Esophagus squamous epithelium (tissue), 5 donors: Measurements from ENCODE around the gene C8G. TPM values are rescaled to one million over a fixed set of nuclear protein-coding genes. Genes with fewer than 3 reads are reported as not detected.

Experiments used
- DNase-seq: peaks from one replicate; lab custom pipeline; 2025; lab: John Stamatoyannopoulos, UW
- H3K27ac ChIP-seq, 4 donors: fragments of 200-600 bp; sonication (generic); one replicate each; pipeline ENCODE4 v1.5.1; 2016 to 2019; ENCODE audit warnings: mild to moderate bottlenecking in 1 of 4
- H3K27me3 ChIP-seq, 4 donors: fragments of 200-600 bp; sonication (generic); 1 replicate in 3 of 4; 2 replicates in 1 of 4; pipeline versions ENCODE4 v1.5.1 to v1.6.0; 2017 to 2021; ENCODE audit warnings: antibody characterized with exemption in 1 of 4
- H3K36me3 ChIP-seq, 3 donors: fragments of 200-600 bp; sonication (generic); one replicate each; pipeline ENCODE4 v1.5.1; 2016 to 2019
- H3K4me1 ChIP-seq, 3 donors: fragments of 200-600 bp; sonication (generic); one replicate each; pipeline ENCODE4 v1.5.1; 2017 to 2019
- H3K4me3 ChIP-seq, 4 donors: fragments of 200-600 bp; sonication (generic); 1 replicate in 3 of 4; 2 replicates in 1 of 4; pipeline ENCODE4 v1.5.1; 2016 to 2019; ENCODE audit warnings: mild to moderate bottlenecking in 2 of 4, moderate library complexity in 1 of 4
- H3K9me3 ChIP-seq, 3 donors: fragments of 200-600 bp; sonication (generic); one replicate each; pipeline ENCODE4 v1.5.1; 2016 to 2019
- POLR2A ChIP-seq, 4 donors: fragments of 450-650 bp; IDR thresholded peaks; one replicate each; pipeline ENCODE4 v1.6.1; 2017; ENCODE audit warnings: antibody characterized with exemption in 4 of 4, mild to moderate bottlenecking in 4 of 4, moderate library complexity in 3 of 4
- WGBS, 2 donors: methylation state at CpG; one replicate each; pipeline ENCODE4 v1.1.5; 2018; 5-methylcytosine and 5-hydroxymethylcytosine counted together
- intact Hi-C: fragments of 100-400 bp; cut with DNase I; formaldehyde crosslinking; loops from one replicate; pipeline ENCODE4 v1.15.0; 2022
- total RNA-seq, 4 donors: library from RNA; depleted of rRNA; stranded (reverse); fragments of >200 nt; gene quantifications; one replicate each; pipeline ENCODE4 v1.1.0, GENCODE V29; 2016
- TF ChIP-seq, protein P1 (sequence below), 6 experiments: fragments of 450-650 bp in 4 of 6; fragments of 200-600 bp in 2 of 6; sonication (generic) in 2 of 6; IDR thresholded peaks; one replicate each; pipeline ENCODE4 v1.5.1; 2016 to 2019; ENCODE audit warnings: antibody characterized with exemption in 6 of 6, mild to moderate bottlenecking in 4 of 6, moderate library complexity in 4 of 6
- donor health status: DM: yes; HTN: yes; CAD: no.

The C8G gene
- total RNA-seq, 4 donors from 2014 or later = 1.6 TPM; not detected in 3

DNA sequence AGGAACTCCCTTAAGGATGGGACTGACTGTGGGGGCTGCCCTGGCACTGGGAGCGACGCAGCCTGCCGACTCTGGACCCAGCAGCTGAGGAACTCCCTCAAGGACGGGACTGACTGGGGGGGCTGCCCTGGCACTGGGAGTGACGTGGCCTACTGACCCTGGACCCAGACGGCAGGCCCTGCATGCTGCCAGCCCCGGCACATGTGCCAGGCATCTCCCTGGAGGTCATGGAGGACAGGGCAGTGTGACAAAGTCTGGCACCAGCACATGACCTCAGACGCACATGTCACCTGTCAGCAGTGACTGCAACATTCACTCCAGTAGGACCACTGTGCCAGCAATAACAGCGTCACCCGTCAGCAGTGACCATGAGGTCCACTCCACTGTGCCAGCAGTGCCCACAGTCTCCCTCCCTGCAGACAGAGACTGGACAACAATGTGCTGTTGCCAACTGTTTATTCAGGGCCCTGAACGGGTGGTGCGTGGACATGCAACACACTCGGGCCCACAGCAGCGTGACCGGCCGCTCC is 5.0 kb upstream of the C8G start:
- intact Hi-C loops = loop anchor here (5.0 to 10.0 kb wide), 2 partner anchors 85 to 87 kb away; partner anchors contain the start of genes ABCA2 and MAMDC4
- DNase-seq = no peak

GRCh38 chr9:136940526-136941230 is 4.4 kb upstream of the C8G start:
- Histone ChIP-seq H3K27ac (no peak overlapping the region), H3K4me3 (no peak overlapping the region), H3K4me1 (peaks cover 15 to 32% (median 16%) of the 10 kb centered on the region in 3 donors), H3K27me3 (no peaks in the 10 kb centered on the region), H3K9me3 (no peaks in the 10 kb centered on the region), H3K36me3 (peaks cover 24 to 60% (median 31%) of the 10 kb centered on the region in 3 donors)
- TF ChIP-seq POLR2A (IDR thresholded peaks at IDR 0.05) = no peak
- TF ChIP-seq, protein P1, sequence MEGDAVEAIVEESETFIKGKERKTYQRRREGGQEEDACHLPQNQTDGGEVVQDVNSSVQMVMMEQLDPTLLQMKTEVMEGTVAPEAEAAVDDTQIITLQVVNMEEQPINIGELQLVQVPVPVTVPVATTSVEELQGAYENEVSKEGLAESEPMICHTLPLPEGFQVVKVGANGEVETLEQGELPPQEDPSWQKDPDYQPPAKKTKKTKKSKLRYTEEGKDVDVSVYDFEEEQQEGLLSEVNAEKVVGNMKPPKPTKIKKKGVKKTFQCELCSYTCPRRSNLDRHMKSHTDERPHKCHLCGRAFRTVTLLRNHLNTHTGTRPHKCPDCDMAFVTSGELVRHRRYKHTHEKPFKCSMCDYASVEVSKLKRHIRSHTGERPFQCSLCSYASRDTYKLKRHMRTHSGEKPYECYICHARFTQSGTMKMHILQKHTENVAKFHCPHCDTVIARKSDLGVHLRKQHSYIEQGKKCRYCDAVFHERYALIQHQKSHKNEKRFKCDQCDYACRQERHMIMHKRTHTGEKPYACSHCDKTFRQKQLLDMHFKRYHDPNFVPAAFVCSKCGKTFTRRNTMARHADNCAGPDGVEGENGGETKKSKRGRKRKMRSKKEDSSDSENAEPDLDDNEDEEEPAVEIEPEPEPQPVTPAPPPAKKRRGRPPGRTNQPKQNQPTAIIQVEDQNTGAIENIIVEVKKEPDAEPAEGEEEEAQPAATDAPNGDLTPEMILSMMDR (IDR thresholded peaks at IDR 0.05) = no peak
- intact Hi-C loops = loop anchor here (5.0 to 10.0 kb wide), 2 partner anchors 86 to 87 kb away; partner anchors contain the start of genes ABCA2 and MAMDC4
- no peak for DNase-seq
- 86 to 97% methylated on average over 8 to 9 of the region's 42 CpGs for WGBS, 2 donors

More for the DNA sequence above, 5.0 kb upstream of the C8G start:
- no peaks in the 10 kb centered on the region for H3K9me3 ChIP-seq
- peaks cover 15 to 28% (median 15%) of the 10 kb centered on the region in 3 donors for H3K4me1 ChIP-seq
- WGBS, 2 donors = 49% methylated on average over 8 of the region's 16 CpGs; no CpG with 5 or more reads in 1 of the 2 donors
- TF ChIP-seq, protein P1 (IDR thresholded peaks at IDR 0.05) = no peak
- no peak for TF ChIP-seq POLR2A (IDR thresholded peaks at IDR 0.05)
- H3K36me3 ChIP-seq = peaks cover 24 to 60% (median 31%) of the 10 kb centered on the region in 3 donors
- no peak overlapping the region for H3K4me3 ChIP-seq
- no peak overlapping the region for H3K27ac ChIP-seq
- H3K27me3 ChIP-seq = no peaks in the 10 kb centered on the region

DNA sequence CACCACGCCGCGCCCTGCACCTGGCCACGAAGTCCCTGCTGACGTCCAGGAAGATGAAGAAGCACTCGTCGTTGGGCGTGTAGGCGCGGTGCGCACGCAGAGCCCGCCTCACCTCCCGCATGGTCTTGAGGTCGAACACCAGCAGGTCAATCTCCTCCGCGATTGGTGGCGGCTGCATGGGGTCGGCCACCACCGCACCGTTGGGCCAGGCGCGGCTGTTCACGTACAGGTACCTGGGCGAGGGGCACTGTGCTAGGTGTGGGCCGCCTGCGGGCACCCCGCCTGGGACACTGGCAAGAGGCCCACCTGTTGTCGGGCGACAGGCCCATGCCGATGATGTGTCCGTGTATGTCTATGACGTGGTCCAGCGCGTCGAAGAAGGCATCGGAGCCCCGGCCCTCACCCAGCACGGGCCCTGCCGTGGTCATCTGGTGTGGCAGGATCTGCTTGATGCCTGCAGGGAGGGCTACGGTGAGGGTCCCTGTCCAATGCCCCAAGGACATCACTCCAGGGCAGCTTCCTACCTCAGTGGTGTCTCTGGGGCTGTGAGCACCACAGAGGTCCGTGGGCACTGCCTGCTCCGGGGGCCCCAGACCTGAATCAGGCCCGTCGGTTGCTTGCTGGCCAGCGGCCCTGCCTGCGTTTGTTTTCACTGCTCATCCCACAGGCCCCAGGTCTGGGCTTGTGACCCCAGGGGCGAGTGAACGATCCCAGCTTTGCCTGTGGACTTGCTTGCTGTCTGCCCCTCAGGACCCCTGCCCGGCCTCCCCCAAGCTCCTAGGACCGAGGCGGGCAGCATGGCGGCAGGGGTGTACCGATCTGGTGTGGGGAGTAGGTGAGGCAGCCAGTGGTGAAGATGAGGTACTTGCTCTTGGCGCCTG is 3.6 kb upstream of the C8G start:
- no peaks in the 10 kb centered on the region for H3K27me3 ChIP-seq
- DNase-seq = no peak
- H3K27ac ChIP-seq = no peak overlapping the region
- 81 to 100% methylated on average over 3 to 5 of the region's 55 CpGs for WGBS, 2 donors
- intact Hi-C loops = loop anchor here (5.0 to 10.0 kb wide), 2 partner anchors 86 to 87 kb away; partner anchors contain the start of genes ABCA2 and MAMDC4
- H3K4me1 ChIP-seq = peaks cover 15 to 32% (median 16%) of the 10 kb centered on the region in 3 donors
- H3K4me3 ChIP-seq = no peak overlapping the region
- no peak for TF ChIP-seq POLR2A (IDR thresholded peaks at IDR 0.05)
- TF ChIP-seq, protein P1 (IDR thresholded peaks at IDR 0.05) = no peak
- no peaks in the 10 kb centered on the region for H3K9me3 ChIP-seq
- peaks cover 24 to 60% (median 31%) of the 10 kb centered on the region in 3 donors for H3K36me3 ChIP-seq

DNA sequence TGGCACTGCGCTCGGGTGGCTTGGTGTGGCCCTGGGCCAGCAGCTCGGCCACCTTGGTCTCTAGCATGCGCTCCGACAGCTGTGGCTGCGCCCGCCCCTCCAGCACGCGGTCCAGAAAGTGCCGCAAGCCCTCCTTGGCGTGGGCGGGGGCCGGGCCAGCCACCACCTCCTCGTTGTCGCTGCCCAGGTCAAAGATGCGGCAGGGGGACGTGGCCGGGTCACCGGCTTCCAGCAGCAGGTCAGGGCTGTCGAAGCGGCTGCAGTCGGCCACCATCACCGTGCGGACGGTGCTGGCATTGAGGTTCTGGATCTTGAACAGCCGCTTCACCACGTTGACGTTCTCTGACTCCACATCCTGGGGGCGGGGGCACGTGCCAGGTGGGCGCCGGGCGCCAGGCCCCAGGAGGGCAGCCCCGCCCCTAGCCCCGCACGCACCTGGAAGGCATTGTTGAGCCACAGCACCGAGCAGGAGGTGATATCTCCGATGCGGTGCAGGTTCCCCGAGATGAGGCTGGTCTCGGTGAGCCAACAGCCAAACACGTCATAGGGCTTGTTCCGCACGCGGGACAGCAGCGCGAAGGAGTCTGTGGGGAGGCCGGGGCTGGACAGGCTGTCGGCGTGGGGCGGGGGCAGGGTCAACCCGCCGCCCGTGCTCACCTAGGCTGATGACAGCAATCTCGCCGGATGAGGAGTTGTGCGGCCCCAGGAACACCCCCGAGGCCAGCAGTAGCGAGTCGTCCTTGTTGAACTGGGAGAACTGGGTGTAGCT is 2.7 kb upstream of the C8G start:
- Histone ChIP-seq H3K27me3 (no peaks in the 10 kb centered on the region), H3K27ac (no peak overlapping the region), H3K36me3 (peaks cover 24 to 58% (median 31%) of the 10 kb centered on the region in 3 donors), H3K4me3 (peak overlapping the region in 1 of 4 donors; percentile 94), H3K4me1 (peaks cover 15 to 38% (median 16%) of the 10 kb centered on the region in 3 donors), H3K9me3 (no peaks in the 10 kb centered on the region)
- TF ChIP-seq, protein P1 (IDR thresholded peaks at IDR 0.05) = no peak
- WGBS, 2 donors = 83 to 84% methylated on average over 6 to 8 of the region's 60 CpGs
- intact Hi-C loops = loop anchor here (5.0 to 10.0 kb wide), 2 partner anchors 85 to 87 kb away; partner anchors contain the start of genes ABCA2 and MAMDC4
- DNase-seq = no peak
